Endodermal cell (in vitro differentiated cells): ENCODE results near the gene CHN1. TPM values are rescaled to one million over a fixed set of nuclear protein-coding genes. Genes with fewer than 3 reads are reported as not detected.

Experiments
- DNase-seq: peaks from one replicate; pipeline ENCODE4 v3.0.0-alpha.2; 2017
- H3K27ac ChIP-seq: 2 replicates; pipeline ENCODE4 v1.5.1; 2013; ENCODE audit warnings: mild to moderate bottlenecking, low read depth, low read length, moderate library complexity
- H3K27me3 ChIP-seq: 2 replicates; pipeline ENCODE4 v1.6.1; 2013; ENCODE audit warnings: mild to moderate bottlenecking, low read length, moderate library complexity; ENCODE audit not compliant: insufficient read depth, control insufficient read depth, poor library complexity, severe bottlenecking
- H3K36me3 ChIP-seq: 2 replicates; pipeline ENCODE4 v1.7.0; 2013; ENCODE audit warnings: mild to moderate bottlenecking, low read length, moderate library complexity; ENCODE audit not compliant: control insufficient read depth, insufficient read depth
- H3K4me1 ChIP-seq: one replicate; pipeline ENCODE4 v1.7.0; 2013; ENCODE audit warnings: low read length; ENCODE audit not compliant: control insufficient read depth, insufficient read depth
- H3K4me3 ChIP-seq: 2 replicates; pipeline ENCODE4 v1.5.1; 2013; ENCODE audit warnings: mild to moderate bottlenecking, low read length, moderate library complexity
- H3K9ac ChIP-seq: 2 replicates; pipeline ENCODE4 v1.6.1; 2013; ENCODE audit warnings: mild to moderate bottlenecking, low read length, moderate library complexity; ENCODE audit not compliant: poor library complexity, severe bottlenecking; ENCODE audit errors: extremely low read depth
- H3K9me3 ChIP-seq: 2 replicates; pipeline ENCODE4 v1.6.1; 2013; ENCODE audit warnings: mild to moderate bottlenecking, low read length, moderate library complexity; ENCODE audit not compliant: control insufficient read depth
- H3K27ac Mint-ChIP-seq: 2 replicates; pipeline ENCODE4 v1.8.0; 2020; ENCODE audit warnings: mixed read lengths
- H3K27me3 Mint-ChIP-seq: 2 replicates; pipeline ENCODE4 v1.8.0; 2021; ENCODE audit warnings: mild to moderate bottlenecking, mixed read lengths; ENCODE audit not compliant: insufficient read depth
- H3K36me3 Mint-ChIP-seq: 2 replicates; pipeline ENCODE4 v1.8.0; 2020; ENCODE audit warnings: low read depth, mixed read lengths
- H3K4me1 Mint-ChIP-seq: 2 replicates; pipeline ENCODE4 v1.8.0; 2020; ENCODE audit warnings: mixed read lengths
- H3K4me3 Mint-ChIP-seq: 2 replicates; pipeline ENCODE4 v1.8.0; 2020; ENCODE audit warnings: mild to moderate bottlenecking, moderate library complexity, mixed read lengths
- H3K9me3 Mint-ChIP-seq: 2 replicates; pipeline ENCODE4 v1.8.0; 2020; ENCODE audit warnings: mild to moderate bottlenecking, mixed read lengths
- WGBS, 2 experiments: methylation state at CpG; one replicate each; pipeline versions ENCODE4 v1.1.5 to v1.1.7; 2013; ENCODE audit warnings: missing lambda C conversion rate in 2 of 2, mixed read lengths in 1 of 2; ENCODE audit not compliant: insufficient coverage in 1 of 2, insufficient read length in 1 of 2; 5-methylcytosine and 5-hydroxymethylcytosine counted together
- total RNA-seq, 2 donors: library from RNA; stranded (reverse); fragmentation: NEBNext Ultra II Directional in 1 of 2; extraction: Animal tissue kit (Norgen Biotek cat#: 25700) in 1 of 2; gene quantifications; 2 replicates in 1 of 2; 3 replicates in 1 of 2; pipeline ENCODE4 v1.2.1, GENCODE V29; 2021
- TF ChIP-seq, protein P1 (sequence below): fragments of 200-600 bp; sonication (generic); conservative IDR thresholded peaks from 2 replicates; pipeline ENCODE4 v1.5.0; 2021; ENCODE audit warnings: antibody characterized with exemption, mild to moderate bottlenecking

Gene CHN1
- total RNA-seq, 2 donors from 2014 or later = 24.3 to 28.8 TPM

DNA sequence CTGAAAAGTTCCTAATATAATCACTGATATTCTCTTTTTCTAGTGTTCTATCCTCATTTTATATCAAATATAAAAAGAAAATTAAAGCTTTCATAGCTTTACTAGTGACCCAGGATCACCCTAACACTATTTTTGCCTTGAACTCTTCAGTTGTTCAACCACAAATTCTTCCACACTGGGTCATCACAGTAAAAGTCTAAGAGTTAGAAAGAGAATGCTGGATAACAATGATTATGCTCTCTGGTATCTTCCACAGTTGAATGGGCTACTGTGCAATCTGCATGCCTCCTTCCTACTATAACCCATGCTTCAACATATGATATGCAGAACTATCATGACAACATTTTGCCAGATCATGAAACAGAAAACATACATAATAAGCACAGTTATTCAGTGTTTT lies 32.3 kb downstream of the CHN1 start:
- Histone ChIP-seq H3K9me3 (no peaks in the 10 kb centered on the region), H3K4me3 (no peak overlapping the region), H3K4me1 (no peaks in the 10 kb centered on the region), H3K27me3 (no peaks in the 10 kb centered on the region), H3K27ac (no peak overlapping the region), H3K36me3 (no peaks in the 10 kb centered on the region), H3K9ac (no peak overlapping the region)
- Mint-ChIP-seq H3K4me3 (no peak overlapping the region), H3K27me3 (no peaks in the 10 kb centered on the region), H3K27ac (no peak overlapping the region), H3K36me3 (peaks cover 6% of the 10 kb centered on the region), H3K9me3 (no peaks in the 10 kb centered on the region), H3K4me1 (peaks cover 8% of the 10 kb centered on the region)
- TF ChIP-seq, protein P1, sequence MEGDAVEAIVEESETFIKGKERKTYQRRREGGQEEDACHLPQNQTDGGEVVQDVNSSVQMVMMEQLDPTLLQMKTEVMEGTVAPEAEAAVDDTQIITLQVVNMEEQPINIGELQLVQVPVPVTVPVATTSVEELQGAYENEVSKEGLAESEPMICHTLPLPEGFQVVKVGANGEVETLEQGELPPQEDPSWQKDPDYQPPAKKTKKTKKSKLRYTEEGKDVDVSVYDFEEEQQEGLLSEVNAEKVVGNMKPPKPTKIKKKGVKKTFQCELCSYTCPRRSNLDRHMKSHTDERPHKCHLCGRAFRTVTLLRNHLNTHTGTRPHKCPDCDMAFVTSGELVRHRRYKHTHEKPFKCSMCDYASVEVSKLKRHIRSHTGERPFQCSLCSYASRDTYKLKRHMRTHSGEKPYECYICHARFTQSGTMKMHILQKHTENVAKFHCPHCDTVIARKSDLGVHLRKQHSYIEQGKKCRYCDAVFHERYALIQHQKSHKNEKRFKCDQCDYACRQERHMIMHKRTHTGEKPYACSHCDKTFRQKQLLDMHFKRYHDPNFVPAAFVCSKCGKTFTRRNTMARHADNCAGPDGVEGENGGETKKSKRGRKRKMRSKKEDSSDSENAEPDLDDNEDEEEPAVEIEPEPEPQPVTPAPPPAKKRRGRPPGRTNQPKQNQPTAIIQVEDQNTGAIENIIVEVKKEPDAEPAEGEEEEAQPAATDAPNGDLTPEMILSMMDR = no peak
- no peak for DNase-seq

DNA sequence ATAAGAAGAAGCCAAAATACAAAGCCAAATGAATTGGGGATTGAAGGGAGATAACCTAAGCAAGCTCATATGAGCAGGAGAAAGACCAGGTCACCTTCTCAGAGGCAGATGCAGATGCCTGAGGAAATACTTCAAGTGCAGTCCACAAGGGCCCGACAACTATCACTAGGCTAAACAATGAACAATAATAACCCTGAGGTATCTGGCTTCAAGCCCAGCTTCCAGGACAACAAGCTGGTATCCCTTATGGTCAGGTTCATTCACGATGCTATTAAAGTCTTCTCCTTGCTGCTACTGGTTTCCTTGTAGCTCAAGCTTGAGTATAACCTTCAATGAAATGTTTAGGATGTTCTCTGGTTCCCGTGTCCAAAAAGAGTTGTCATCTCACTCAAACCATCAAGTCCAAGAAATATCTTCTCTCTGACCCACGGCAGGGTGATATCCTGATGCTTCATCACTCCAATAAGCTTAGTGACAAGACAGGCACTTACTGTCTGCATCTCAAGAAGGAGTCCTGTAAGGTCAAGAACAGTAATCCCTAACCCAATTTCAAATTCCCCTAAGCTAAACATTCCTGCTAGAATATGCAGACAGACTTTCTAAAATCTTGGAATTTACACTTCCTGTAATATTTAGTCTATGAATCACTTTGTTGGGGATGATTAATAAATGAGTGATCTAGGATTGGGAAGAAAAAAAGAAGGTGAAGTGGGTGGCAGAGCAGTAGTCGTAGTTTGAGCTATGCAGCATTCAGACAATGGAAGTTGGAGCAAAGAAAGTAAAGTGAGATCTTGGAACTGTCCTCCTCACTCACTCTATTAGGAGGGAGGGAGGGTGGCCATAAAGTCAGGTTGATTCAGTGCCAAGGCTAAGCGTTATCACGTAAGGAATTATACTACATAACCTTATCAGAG lies 33.1 kb downstream of the CHN1 start:
- DNase-seq = no peak
- H3K36me3 Mint-ChIP-seq = peaks cover 6% of the 10 kb centered on the region
- no peaks in the 10 kb centered on the region for H3K36me3 ChIP-seq
- H3K27me3 Mint-ChIP-seq = no peaks in the 10 kb centered on the region
- no peak overlapping the region for H3K9ac ChIP-seq
- peaks cover 12% of the 10 kb centered on the region for H3K4me1 Mint-ChIP-seq
- H3K27ac ChIP-seq = no peak overlapping the region
- H3K4me3 ChIP-seq = no peak overlapping the region
- H3K4me3 Mint-ChIP-seq = no peak overlapping the region
- no peaks in the 10 kb centered on the region for H3K9me3 ChIP-seq
- TF ChIP-seq, protein P1 = no peak
- no peaks in the 10 kb centered on the region for H3K9me3 Mint-ChIP-seq
- H3K27ac Mint-ChIP-seq = no peak overlapping the region
- no peaks in the 10 kb centered on the region for H3K4me1 ChIP-seq
- no peaks in the 10 kb centered on the region for H3K27me3 ChIP-seq
- 88 to 96% methylated on average over 4 to 7 of the region's 7 CpGs for WGBS, 2 experiments

DNA sequence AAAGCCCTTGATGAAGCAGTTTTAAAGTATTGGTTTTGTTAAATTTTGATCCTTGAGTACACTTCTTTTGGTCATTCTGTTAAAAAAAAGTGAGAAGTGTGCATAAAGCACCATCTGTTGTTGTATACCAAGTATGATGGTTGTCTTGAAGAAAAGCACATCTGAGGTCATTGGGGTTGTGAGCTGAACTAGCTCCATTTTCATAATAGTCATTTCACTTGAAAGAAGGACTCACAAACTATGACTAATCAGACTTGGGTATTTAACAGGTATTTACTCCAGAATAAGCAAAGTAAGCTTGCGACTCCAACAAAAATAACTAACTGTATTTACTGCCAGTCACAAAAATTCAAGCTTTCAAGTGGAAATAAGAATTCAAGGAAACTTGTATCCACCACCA lies 35.1 kb downstream of the CHN1 start:
- Mint-ChIP-seq H3K27ac (no peak overlapping the region), H3K9me3 (no peaks in the 10 kb centered on the region), H3K4me3 (no peak overlapping the region), H3K27me3 (no peaks in the 10 kb centered on the region), H3K36me3 (peaks cover 4% of the 10 kb centered on the region), H3K4me1 (peaks cover 23% of the 10 kb centered on the region)
- H3K27ac ChIP-seq = no peak overlapping the region
- TF ChIP-seq, protein P1 = no peak
- no peaks in the 10 kb centered on the region for H3K36me3 ChIP-seq
- no peak for DNase-seq
- no peaks in the 10 kb centered on the region for H3K9me3 ChIP-seq
- 83 to 97% methylated on average over 1 of the region's 1 CpG for WGBS, 2 experiments
- H3K4me3 ChIP-seq = no peak overlapping the region
- H3K9ac ChIP-seq = no peak overlapping the region
- H3K4me1 ChIP-seq = peaks cover 4% of the 10 kb centered on the region
- no peaks in the 10 kb centered on the region for H3K27me3 ChIP-seq
